HepG2 (cell line): Measurements from ENCODE around the gene EXOC7. TPM values are rescaled to one million over a fixed set of nuclear protein-coding genes. Genes with fewer than 3 reads are reported as not detected.
A peak's percentile ranks its signal among the peaks of the same experiment; 100 is the strongest.

ENCODE experiments used
- CAMTA2 ChIP-seq: sonication (generic); formaldehyde crosslinking; IDR thresholded peaks from 2 replicates; pipeline ENCODE4 v1.4.0; 2020; ENCODE audit warnings: mild to moderate bottlenecking, missing genetic modification reagents, borderline replicate concordance
- CEBPZ ChIP-seq: IDR thresholded peaks from 2 replicates; pipeline ENCODE4 v1.6.1; 2012; ENCODE audit warnings: low read length, improper control_type of control experiment
- CHCHD3 ChIP-seq: sonication (generic); formaldehyde crosslinking; IDR thresholded peaks from 2 replicates; pipeline ENCODE4 v1.8.0; 2022; ENCODE audit warnings: mild to moderate bottlenecking, missing genetic modification reagents, moderate library complexity
- DNMT1 ChIP-seq: sonication (generic); formaldehyde crosslinking; IDR thresholded peaks from 2 replicates; pipeline ENCODE4 v1.5.1; 2020; ENCODE audit warnings: mild to moderate bottlenecking, missing genetic modification reagents
- MNT ChIP-seq: fragments of 450-650 bp; IDR thresholded peaks from 2 replicates; pipeline ENCODE4 v1.6.1; 2016
- MYNN ChIP-seq: sonication (generic); formaldehyde crosslinking; IDR thresholded peaks from 2 replicates; pipeline ENCODE4 v1.4.0; 2020; ENCODE audit warnings: mild to moderate bottlenecking, low read depth, missing genetic modification reagents
- TBL1XR1 ChIP-seq: fragments of 150-350 bp; IDR thresholded peaks from 2 replicates; pipeline ENCODE4 v1.6.1; 2014; ENCODE audit warnings: borderline replicate concordance, low read length; ENCODE audit not compliant: partially characterized antibody
- polyA plus RNA-seq, 8 experiments: library from polyadenylated mRNA; depleted of rRNA in 3 of 8; stranded (reverse) in 7 of 8; unstranded in 1 of 8; fragments of >200 nt; fragmentation: Illumina TruSeq in 4 of 8; extraction: Trizol in 4 of 8; gene quantifications; 2 replicates each; pipeline versions ENCODE4 v1.2.1 to v1.2.3, GENCODE V29; 2011 to 2016; ENCODE audit warnings: low read depth in 4 of 8, missing spikeins in 1 of 8, mixed read lengths in 1 of 8; ENCODE audit not compliant: insufficient read depth in 1 of 8
- total RNA-seq, 5 experiments: library from RNA; depleted of rRNA; stranded (reverse); fragments of >200 nt; fragmentation: Illumina TruSeq; extraction: Trizol; gene quantifications; 2 replicates each; pipeline ENCODE4 v1.2.3, GENCODE V29; 2016; ENCODE audit warnings: low read depth in 1 of 5

EXOC7 gene
- total and polyA plus RNA-seq, 2 of the 13 experiments (the other 11 are each of a cell fraction or from before 2014, with no cell fraction given) = 86.9 to 116 TPM

- TF ChIP-seq MNT (peak; percentile 50; the same call in 1 of the 2 replicates), TBL1XR1 (no peak), CEBPZ (no peak), DNMT1 (CRISPR knock-in tag) (no peak), MYNN (CRISPR knock-in tag) (no peak), CAMTA2 (CRISPR knock-in tag) (no peak), CHCHD3 (CRISPR knock-in tag) (no peak)
Observed at GRCh38 chr17:76123749-76124581, 20.4 kb upstream of the EXOC7 start (continued).
